GM12873 (cell line): ENCODE results near the gene AVPR1B.

Experiments
- TF ChIP-seq, protein P1 (sequence below): IDR thresholded peaks from 2 replicates; pipeline ENCODE4 v1.5.1; 2012; ENCODE audit warnings: low read depth, mild to moderate bottlenecking, moderate library complexity, low read length, control low read depth; ENCODE audit not compliant: insufficient read depth; ENCODE audit errors: missing control alignments

AVPR1B gene

DNA sequence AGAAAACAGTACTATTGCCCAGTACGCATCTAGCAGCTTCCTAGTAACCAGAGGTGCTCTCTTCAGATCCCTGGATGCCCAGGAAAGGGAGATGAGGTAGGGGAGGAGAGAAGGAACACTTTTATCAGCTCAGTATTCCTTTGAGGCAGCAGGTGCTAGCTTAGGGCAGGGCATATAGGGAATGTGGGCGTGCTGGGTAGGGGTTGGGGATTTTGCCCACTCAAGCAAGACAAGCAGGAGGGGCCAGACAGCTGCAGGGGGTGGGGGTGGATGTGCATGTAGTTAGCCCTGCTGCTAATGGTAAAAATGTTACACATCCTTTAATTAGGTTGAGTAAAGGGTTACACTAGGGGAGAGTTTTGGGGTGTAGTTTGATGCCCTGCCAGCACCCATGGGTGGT, 18.1 kb upstream of the AVPR1B start:
- TF ChIP-seq, protein P1, sequence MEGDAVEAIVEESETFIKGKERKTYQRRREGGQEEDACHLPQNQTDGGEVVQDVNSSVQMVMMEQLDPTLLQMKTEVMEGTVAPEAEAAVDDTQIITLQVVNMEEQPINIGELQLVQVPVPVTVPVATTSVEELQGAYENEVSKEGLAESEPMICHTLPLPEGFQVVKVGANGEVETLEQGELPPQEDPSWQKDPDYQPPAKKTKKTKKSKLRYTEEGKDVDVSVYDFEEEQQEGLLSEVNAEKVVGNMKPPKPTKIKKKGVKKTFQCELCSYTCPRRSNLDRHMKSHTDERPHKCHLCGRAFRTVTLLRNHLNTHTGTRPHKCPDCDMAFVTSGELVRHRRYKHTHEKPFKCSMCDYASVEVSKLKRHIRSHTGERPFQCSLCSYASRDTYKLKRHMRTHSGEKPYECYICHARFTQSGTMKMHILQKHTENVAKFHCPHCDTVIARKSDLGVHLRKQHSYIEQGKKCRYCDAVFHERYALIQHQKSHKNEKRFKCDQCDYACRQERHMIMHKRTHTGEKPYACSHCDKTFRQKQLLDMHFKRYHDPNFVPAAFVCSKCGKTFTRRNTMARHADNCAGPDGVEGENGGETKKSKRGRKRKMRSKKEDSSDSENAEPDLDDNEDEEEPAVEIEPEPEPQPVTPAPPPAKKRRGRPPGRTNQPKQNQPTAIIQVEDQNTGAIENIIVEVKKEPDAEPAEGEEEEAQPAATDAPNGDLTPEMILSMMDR: no peak

DNA sequence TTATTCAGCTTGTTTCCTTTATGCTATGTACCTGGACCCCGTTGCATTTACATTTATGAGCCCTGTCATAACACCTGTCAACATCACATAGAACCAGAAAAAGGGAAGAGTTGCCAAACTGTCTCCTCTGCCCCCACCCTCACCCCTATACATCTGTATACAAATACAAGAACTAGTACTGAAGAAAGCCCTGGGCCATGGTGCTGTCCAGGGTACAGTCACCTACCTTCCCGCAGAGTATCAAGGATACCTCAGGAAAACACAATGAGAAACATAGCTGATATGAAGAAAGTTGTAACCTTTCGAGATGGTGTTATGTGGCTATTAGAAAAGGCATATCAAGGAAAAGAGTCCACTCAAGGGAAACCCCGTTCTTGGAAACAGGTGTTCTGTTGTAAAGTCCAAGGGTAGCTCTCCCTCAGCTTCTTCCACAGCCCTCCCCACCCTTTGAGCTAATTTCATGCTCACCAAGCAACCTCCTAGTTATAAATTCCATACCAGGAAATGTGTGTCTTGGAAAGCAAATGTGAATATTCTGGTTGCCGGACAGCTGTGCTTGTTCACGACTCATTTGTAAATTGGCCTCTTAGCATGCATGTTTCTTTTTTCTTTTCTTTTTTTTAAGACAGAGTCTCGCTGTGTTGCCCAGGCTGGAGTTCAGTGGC, 16.7 kb upstream of the AVPR1B start:
- TF ChIP-seq, protein P1: no peak

DNA sequence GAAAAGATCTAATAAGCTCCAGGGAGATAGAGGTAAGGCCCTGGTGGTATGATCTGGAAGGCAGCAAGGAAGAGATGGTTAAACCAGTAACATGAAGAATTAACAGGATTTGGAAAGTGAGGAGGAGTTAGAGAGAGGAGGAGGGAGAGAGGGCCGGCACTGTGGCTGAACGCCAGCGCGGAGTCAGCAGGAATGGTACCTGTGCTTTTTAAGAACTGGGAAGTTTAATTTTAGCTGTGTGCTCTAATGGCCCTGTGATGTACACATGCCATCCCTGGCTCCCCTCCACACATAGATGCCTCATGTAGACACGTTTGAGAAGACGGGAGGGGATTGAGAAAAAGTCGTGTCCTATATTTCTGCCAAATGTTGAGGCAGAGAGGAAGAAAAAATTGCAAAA, 13.8 kb upstream of the AVPR1B start:
- TF ChIP-seq, protein P1: no peak

GRCh38 chr1:206128196-206128595, 11.0 kb upstream of the AVPR1B start:
- TF ChIP-seq, protein P1: no peak

GRCh38 chr1:206127336-206127735, 10.1 kb upstream of the AVPR1B start:
- TF ChIP-seq, protein P1: no peak

- TF ChIP-seq, protein P1: no peak
Observed at GRCh38 chr1:206125346-206125745, 8.2 kb upstream of the AVPR1B start.

DNA sequence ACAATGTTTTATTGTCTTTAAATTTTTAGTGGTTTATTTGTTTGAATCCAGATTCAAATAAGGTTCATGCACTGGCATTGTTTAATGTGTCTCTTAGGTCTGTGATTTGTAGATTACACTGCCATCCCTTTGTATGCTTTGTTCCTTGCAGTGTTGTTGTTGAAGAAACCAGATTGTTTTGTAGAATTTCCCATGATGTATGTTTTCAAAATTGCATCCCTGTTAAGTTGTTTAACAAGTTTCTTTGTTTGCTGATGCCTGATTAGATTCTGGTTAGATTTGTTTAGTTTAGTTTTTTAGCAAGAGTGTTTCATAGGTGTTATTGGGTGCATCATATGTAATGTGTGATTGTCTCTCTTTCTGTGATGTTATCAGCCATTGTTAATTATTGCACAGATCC, 5.5 kb upstream of the AVPR1B start:
- TF ChIP-seq, protein P1: no peak
